ENCODE results near the gene TBCB.
"Not testable (repeated sequence)": the region's sequence is repeated elsewhere in the genome, so short reads cannot be mapped to it uniquely, and the experiment has no call there.

The TBCB gene

DNA sequence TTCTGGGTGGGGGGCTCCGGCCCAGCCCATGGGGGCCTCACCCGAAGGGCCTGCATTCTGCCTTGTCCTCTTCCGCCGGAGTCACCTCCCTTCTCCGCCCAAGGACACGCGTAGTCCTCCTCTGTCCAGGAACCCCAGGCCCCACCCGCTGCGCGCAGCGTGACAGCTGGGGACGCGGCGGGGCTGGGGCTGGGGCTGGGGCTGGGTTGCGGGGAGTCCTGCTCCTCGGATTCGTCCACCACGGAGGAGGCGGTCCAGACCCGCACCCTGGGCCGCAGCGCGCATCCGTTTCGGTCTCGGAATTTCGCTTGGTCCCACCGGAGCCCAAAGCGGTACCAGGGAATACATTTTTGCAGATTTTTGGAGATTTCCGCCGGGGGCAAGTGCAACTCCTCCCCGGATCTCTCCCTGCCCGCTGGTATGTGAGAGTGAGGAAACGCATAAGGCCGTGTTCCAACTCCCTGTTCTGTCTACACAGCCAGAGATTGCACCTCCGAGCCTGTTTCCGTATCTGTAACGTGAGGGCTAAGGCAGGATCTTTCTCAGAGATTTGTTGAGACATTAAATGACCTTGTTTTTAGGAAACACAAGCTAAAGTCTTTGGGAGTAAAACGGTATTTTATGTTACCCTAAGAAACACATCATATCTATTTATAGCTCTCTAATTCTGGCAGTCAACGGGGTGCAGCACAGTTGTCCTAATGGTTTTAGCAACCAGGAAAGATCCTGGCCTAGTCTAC lies 37.3 kb downstream of the TBCB start, which contains the start of gene COX7A1:
COX7A1 (minus strand) TSS at position 96 of the 740 bp plus-strand sequence; CDS start at position 56, 40 bp downstream.
- no peak for TF ChIP-seq CTCF (IDR thresholded peaks at IDR 0.05; ENCODE audit: borderline replicate concordance, insufficient read depth, low read depth, low read length)
- H3K4me3 ChIP-seq (ENCODE audit: low read depth, low read length), result no peak within 1 kb of the TSS

- no peak for TF ChIP-seq CTCF (IDR thresholded peaks at IDR 0.05; ENCODE audit: borderline replicate concordance, insufficient read depth, low read depth, low read length)
- H3K4me3 ChIP-seq (ENCODE audit: low read depth, low read length), result no peak overlapping the region
Observed at GRCh38 chr19:36153126-36153525, 37.9 kb downstream of the TBCB start.

DNA sequence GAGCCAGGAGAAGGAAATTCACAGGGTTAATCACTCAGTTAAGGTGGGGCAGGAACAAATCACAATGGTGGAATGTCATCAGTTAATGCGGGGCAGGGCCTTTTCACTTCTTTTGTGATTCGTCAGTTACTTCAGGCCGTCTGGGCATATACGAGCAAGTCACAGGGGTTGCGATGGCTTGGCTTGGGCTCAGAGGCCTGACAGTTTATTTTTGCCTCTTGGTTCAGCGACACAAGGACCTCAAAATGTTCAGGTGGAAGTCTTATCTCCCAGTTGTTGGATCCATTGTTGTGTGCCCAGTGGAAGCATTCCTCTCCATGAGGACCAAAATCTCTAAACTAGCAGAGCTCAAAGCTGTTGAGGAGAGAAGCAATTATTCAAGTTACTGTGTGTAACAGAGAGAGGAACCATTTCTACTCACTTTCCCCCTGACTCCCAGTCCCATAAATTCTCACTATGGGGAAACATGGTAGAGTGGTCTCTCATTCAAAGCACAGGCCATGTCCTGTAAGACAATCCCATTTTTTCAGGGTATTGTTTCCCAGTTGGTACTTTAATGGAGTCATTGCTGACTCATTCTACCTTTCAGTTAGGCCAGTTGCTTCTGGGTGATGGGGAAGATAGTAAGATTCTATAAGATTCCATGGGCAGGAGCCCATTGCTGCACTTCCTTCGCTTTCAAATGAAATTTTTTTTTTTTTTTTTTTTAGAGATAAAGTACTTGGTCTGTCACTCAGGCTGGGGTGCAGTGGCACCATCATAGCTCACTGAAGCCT lies 45.7 kb downstream of the TBCB start:
- no peak for TF ChIP-seq CTCF (IDR thresholded peaks at IDR 0.05; ENCODE audit: borderline replicate concordance, insufficient read depth, low read depth, low read length)

GRCh38 chr19:36163813-36164212 lies 48.5 kb downstream of the TBCB start:
- H3K4me3 ChIP-seq (ENCODE audit: low read depth, low read length), result no peak overlapping the region

More for the DNA sequence above, 45.7 kb downstream of the TBCB start:
- no peak overlapping the region for H3K4me3 ChIP-seq (ENCODE audit: low read depth, low read length)

GRCh38 chr19:36169084-36169760 lies 54.0 kb downstream of the TBCB start:
- TF ChIP-seq CTCF (IDR thresholded peaks at IDR 0.05; ENCODE audit: borderline replicate concordance, insufficient read depth, low read depth, low read length), result no peak
- H3K4me3 ChIP-seq (ENCODE audit: low read depth, low read length), result no peak overlapping the region

More at GRCh38 chr19:36163813-36164212, 48.5 kb downstream of the TBCB start:
- TF ChIP-seq CTCF (IDR thresholded peaks at IDR 0.05; ENCODE audit: borderline replicate concordance, insufficient read depth, low read depth, low read length), result no peak

GRCh38 chr19:36172852-36173251 lies 57.6 kb downstream of the TBCB start:
- TF ChIP-seq CTCF (IDR thresholded peaks at IDR 0.05; ENCODE audit: borderline replicate concordance, insufficient read depth, low read depth, low read length), result no peak
- H3K4me3 ChIP-seq (ENCODE audit: low read depth, low read length), result no peak overlapping the region

DNA sequence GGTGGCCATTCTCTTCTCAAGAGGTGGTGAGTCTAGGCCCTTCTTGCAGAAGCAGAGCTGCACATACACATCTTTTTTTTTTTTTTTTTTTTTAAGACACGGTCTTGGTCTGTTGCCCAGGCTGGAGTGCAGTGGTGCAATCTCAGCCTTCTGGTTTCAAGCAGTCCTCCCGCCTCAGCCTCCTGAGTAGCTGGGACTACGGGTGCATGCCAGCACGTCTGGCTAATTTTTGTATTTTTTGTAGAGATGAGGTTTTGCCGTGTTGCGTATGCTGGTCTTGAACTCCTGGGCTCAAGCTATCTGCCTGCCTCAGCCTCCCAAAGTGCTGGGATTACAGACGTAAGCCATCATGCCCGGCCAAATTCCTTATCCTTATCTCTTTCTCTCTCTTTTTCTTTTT lies 58.6 kb downstream of the TBCB start:
- H3K4me3 ChIP-seq (ENCODE audit: low read depth, low read length), result not testable (repeated sequence)
